Activated CD8-positive, alpha-beta memory T cell treated with anti-CD3 and anti-CD28 coated beads for 4 hours (primary cell): ENCODE results near the gene ACTL6B.
"Not testable (repeated sequence)": the region's sequence is repeated elsewhere in the genome, so short reads cannot be mapped to it uniquely, and the experiment has no call there.

Source experiments
- DNase-seq, 2 donors: peaks; one replicate each; pipeline ENCODE4 v3.0.0-alpha.2; 2020; ENCODE audit warnings: low read depth in 2 of 2

The ACTL6B gene

GRCh38 chr7:100655908-100656674 lies at the start of gene ACTL6B:
Gene ACTL6B (minus strand): TSS chr7:100656448. CDS start chr7:100656354, 94 bp downstream.
- no peak for DNase-seq

GRCh38 chr7:100705320-100705752 lies 49.1 kb upstream of the ACTL6B start:
- peak; percentile 58 to 61 for DNase-seq

- DNase-seq = not testable (repeated sequence)
These were observed 44.8 kb upstream of the ACTL6B start for GRCh38 chr7:100701089-100701488.

GRCh38 chr7:100699018-100699417 lies 42.8 kb upstream of the ACTL6B start:
- no peak for DNase-seq

GRCh38 chr7:100696123-100696521 lies 39.9 kb upstream of the ACTL6B start:
- no peak for DNase-seq

- peak in 1 of 2 donors; percentile 49 for DNase-seq
These were observed 38.0 kb upstream of the ACTL6B start, which contains the start of gene GIGYF1 for GRCh38 chr7:100694098-100694745. Gene GIGYF1 (minus strand): TSS chr7:100694250. CDS start chr7:100688238, 6,012 bp downstream.

- DNase-seq = no peak
These were observed 37.3 kb upstream of the ACTL6B start for GRCh38 chr7:100693312-100694097.

GRCh38 chr7:100692578-100692961 lies 36.3 kb upstream of the ACTL6B start:
- DNase-seq = no peak

- DNase-seq = peak; percentile 61 to 64
These were observed 35.7 kb upstream of the ACTL6B start for GRCh38 chr7:100691676-100692577.

GRCh38 chr7:100689230-100690135 lies 33.2 kb upstream of the ACTL6B start:
- no peak for DNase-seq

- no peak for DNase-seq
These were observed 32.1 kb upstream of the ACTL6B start for GRCh38 chr7:100688326-100688860.

GRCh38 chr7:100687751-100688300 lies 31.6 kb upstream of the ACTL6B start:
- no peak for DNase-seq

- DNase-seq = no peak
These were observed 31.0 kb upstream of the ACTL6B start for GRCh38 chr7:100687261-100687660.

- DNase-seq = no peak
These were observed 30.6 kb upstream of the ACTL6B start for GRCh38 chr7:100686822-100687211.

- DNase-seq = no peak
These were observed 30.1 kb upstream of the ACTL6B start for GRCh38 chr7:100686201-100686821.

GRCh38 chr7:100685631-100686145 lies 29.4 kb upstream of the ACTL6B start:
- DNase-seq = no peak

- no peak for DNase-seq
These were observed 28.9 kb upstream of the ACTL6B start for GRCh38 chr7:100685049-100685605.

GRCh38 chr7:100684534-100685042 lies 28.3 kb upstream of the ACTL6B start:
- no peak for DNase-seq
